ENCODE data around the gene SERPINB2. TPM values are rescaled to one million over a fixed set of nuclear protein-coding genes. Genes with fewer than 3 reads are reported as not detected.

The SERPINB2 gene
- total and polyA plus RNA-seq, 2 donors (not counting 1 experiment from before 2014, with no cell fraction given), result 0.25 to 1.4 TPM

GRCh38 chr18:63890950-63891304 lies 3.4 kb downstream of the SERPINB2 start:
- no peaks in the 10 kb centered on the region for H3K9me3 ChIP-seq (ENCODE audit: control extremely low read depth in 1 of 3, control insufficient read depth in 2 of 3, insufficient read depth in 1 of 3, low read length in 2 of 3)
- no peaks in the 10 kb centered on the region for H4K20me1 ChIP-seq (ENCODE audit: control insufficient read depth, insufficient read depth, low read length, poor library complexity, severe bottlenecking)
- intact Hi-C loops (cut with micrococcal nuclease), result loop anchor here (1.0 kb wide), 1 partner anchor 88 kb away; no protein-coding TSS in a partner anchor
- no peak for TF ChIP-seq EZH2 (IDR thresholded peaks at IDR 0.05; ENCODE audit: borderline replicate concordance, insufficient read depth, low read depth, low read length, poor library complexity, severe bottlenecking)
- no peak for TF ChIP-seq CTCF (IDR thresholded peaks at IDR 0.05)
- DNase-seq, result no peak
- no peak overlapping the region for H3K4me3 ChIP-seq (ENCODE audit: control extremely low read depth in 1 of 5, extremely low read depth in 1 of 5, insufficient read depth in 1 of 5, low read depth in 2 of 5, low read length in 4 of 5)
- H3K27ac ChIP-seq (ENCODE audit: low read length in 2 of 2), result no peak overlapping the region
- ChIA-PET POLR2A (no interaction called here), CTCF (interaction anchor here (1.0 kb wide), 1 partner anchor 19 kb away, joined by 3 read pairs; no protein-coding TSS in a partner anchor)
- no peak overlapping the region for H2AFZ ChIP-seq (ENCODE audit: insufficient read depth, low read depth, low read length, poor library complexity, severe bottlenecking)
- no peaks in the 10 kb centered on the region for H3K36me3 ChIP-seq (replicated peaks in 1 of 2; ENCODE audit: control extremely low read depth in 1 of 2, control insufficient read depth in 1 of 2, extremely low read depth in 1 of 2, insufficient read depth in 2 of 2, low read length in 1 of 2)
- H3K4me3 Mint-ChIP-seq, result no peak overlapping the region
- H3K27me3 Mint-ChIP-seq, result peaks cover 12% of the 10 kb centered on the region
- H3K27ac Mint-ChIP-seq, result no peak overlapping the region
- 92% methylated on average over 2 of the region's 5 CpGs for WGBS (ENCODE audit: insufficient coverage)
- ATAC-seq (ENCODE audit: low read depth), result no peak
- no peaks in the 10 kb centered on the region for H3K79me2 ChIP-seq (ENCODE audit: control insufficient read depth, insufficient read depth, low read length)
- no peaks in the 10 kb centered on the region for H3K4me1 ChIP-seq (ENCODE audit: control insufficient read depth in 2 of 2, insufficient read depth in 2 of 2, low read length in 2 of 2)
- no peak overlapping the region for H3K9ac ChIP-seq (ENCODE audit: low read length)
- no peaks in the 10 kb centered on the region for H3K4me1 Mint-ChIP-seq
- H3K27me3 ChIP-seq (replicated peaks in 1 of 4; ENCODE audit: control extremely low read depth in 1 of 4, control insufficient read depth in 3 of 4, insufficient read depth in 4 of 4, low read length in 3 of 4), result no peaks in the 10 kb centered on the region
- no peaks in the 10 kb centered on the region for H3K9me3 Mint-ChIP-seq (ENCODE audit: insufficient read depth)
- no peak overlapping the region for H3K4me2 ChIP-seq (replicated peaks; ENCODE audit: low read depth, low read length, poor library complexity, severe bottlenecking)

GRCh38 chr18:63892566-63892965 lies 5.1 kb downstream of the SERPINB2 start:
- ChIA-PET CTCF (no interaction called here), POLR2A (no interaction called here)
- ATAC-seq (ENCODE audit: low read depth) (no peak), DNase-seq (no peak)
- H3K27ac Mint-ChIP-seq, result no peak overlapping the region
- Histone ChIP-seq H2AFZ (ENCODE audit: insufficient read depth, low read depth, low read length, poor library complexity, severe bottlenecking) (no peak overlapping the region), H4K20me1 (ENCODE audit: control insufficient read depth, insufficient read depth, low read length, poor library complexity, severe bottlenecking) (no peaks in the 10 kb centered on the region), H3K27ac (ENCODE audit: low read length in 2 of 2) (no peak overlapping the region), H3K4me1 (ENCODE audit: control insufficient read depth in 2 of 2, insufficient read depth in 2 of 2, low read length in 2 of 2) (no peaks in the 10 kb centered on the region), H3K4me3 (ENCODE audit: control extremely low read depth in 1 of 5, extremely low read depth in 1 of 5, insufficient read depth in 1 of 5, low read depth in 2 of 5, low read length in 4 of 5) (no peak overlapping the region), H3K9ac (ENCODE audit: low read length) (no peak overlapping the region), H3K36me3 (replicated peaks in 1 of 2; ENCODE audit: control extremely low read depth in 1 of 2, control insufficient read depth in 1 of 2, extremely low read depth in 1 of 2, insufficient read depth in 2 of 2, low read length in 1 of 2) (no peaks in the 10 kb centered on the region), H3K9me3 (ENCODE audit: control extremely low read depth in 1 of 3, control insufficient read depth in 2 of 3, insufficient read depth in 1 of 3, low read length in 2 of 3) (no peaks in the 10 kb centered on the region), H3K79me2 (ENCODE audit: control insufficient read depth, insufficient read depth, low read length) (no peaks in the 10 kb centered on the region), H3K27me3 (replicated peaks in 1 of 4; ENCODE audit: control extremely low read depth in 1 of 4, control insufficient read depth in 3 of 4, insufficient read depth in 4 of 4, low read length in 3 of 4) (no peaks in the 10 kb centered on the region), H3K4me2 (replicated peaks; ENCODE audit: low read depth, low read length, poor library complexity, severe bottlenecking) (no peak overlapping the region)
- H3K4me1 Mint-ChIP-seq, result no peaks in the 10 kb centered on the region
- no peak for TF ChIP-seq EZH2 (IDR thresholded peaks at IDR 0.05; ENCODE audit: borderline replicate concordance, insufficient read depth, low read depth, low read length, poor library complexity, severe bottlenecking)
- no peak for TF ChIP-seq CTCF (IDR thresholded peaks at IDR 0.05)
- 96% methylated on average over 3 of the region's 4 CpGs for WGBS (ENCODE audit: insufficient coverage)
- intact Hi-C loops (cut with micrococcal nuclease), result no loop called here
- H3K4me3 Mint-ChIP-seq, result no peak overlapping the region
- H3K9me3 Mint-ChIP-seq (ENCODE audit: insufficient read depth), result no peaks in the 10 kb centered on the region
- peaks cover 5% of the 10 kb centered on the region for H3K27me3 Mint-ChIP-seq
